NCI-H345 treated with DMSO at 0.1 percent for 48 hours (cell line): ENCODE data around the gene PCDHGB2.
"Not testable (repeated sequence)": the region's sequence is repeated elsewhere in the genome, so short reads cannot be mapped to it uniquely, and the experiment has no call there.

Experiments used
- DNase-seq: peaks from one replicate; lab custom pipeline; 2025; ENCODE audit not compliant: unreplicated experiment; lab: John Stamatoyannopoulos, UW

Gene PCDHGB2

DNA sequence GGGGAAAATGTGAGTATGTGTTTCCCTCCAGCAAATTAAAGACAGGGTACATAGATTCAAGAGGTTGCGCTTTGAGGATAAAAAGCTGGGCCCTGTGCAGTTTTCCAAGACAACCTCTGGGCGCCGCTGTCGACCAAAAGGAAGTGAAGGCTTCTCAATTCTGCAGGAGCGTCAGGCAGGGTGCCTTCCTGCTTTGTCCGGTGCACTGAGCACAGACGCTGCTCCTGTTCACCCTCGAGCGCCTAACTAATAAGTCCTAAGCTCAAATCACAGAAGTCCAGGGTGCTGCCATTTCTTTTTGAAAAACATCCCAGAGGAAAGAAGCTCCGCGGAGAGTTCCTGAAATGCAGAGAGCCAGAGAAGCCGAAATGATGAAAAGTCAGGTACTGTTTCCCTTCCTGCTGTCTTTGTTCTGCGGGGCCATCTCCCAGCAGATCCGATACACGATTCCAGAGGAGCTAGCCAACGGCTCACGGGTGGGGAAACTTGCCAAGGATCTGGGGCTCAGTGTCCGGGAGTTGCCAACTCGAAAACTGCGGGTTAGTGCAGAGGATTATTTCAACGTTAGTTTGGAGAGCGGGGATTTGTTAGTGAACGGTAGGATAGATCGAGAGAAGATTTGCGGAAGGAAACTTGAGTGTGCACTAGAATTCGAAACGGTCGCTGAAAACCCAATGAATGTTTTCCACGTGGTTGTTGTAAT lies 9.7 kb upstream of the PCDHGB2 start, which contains the start of gene PCDHGB1:
TSS of gene PCDHGB1 (plus strand) at position 183 of the 703 bp plus-strand sequence. CDS start at position 345, 162 bp downstream.
- peak; percentile 76 for DNase-seq

DNA sequence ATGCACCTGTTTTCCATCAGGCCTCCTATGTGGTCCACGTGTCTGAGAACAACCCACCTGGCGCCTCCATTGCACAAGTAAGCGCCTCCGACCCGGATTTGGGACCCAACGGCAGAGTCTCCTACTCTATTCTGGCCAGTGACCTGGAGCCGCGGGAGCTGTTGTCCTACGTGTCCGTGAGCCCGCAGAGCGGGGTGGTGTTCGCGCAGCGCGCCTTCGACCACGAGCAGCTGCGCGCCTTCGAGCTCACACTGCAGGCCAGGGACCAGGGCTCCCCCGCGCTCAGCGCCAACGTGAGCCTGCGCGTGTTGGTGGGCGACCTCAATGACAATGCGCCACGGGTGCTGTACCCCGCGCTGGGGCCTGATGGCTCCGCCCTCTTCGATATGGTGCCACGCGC lies 8.2 kb upstream of the PCDHGB2 start:
- no peak for DNase-seq

DNA sequence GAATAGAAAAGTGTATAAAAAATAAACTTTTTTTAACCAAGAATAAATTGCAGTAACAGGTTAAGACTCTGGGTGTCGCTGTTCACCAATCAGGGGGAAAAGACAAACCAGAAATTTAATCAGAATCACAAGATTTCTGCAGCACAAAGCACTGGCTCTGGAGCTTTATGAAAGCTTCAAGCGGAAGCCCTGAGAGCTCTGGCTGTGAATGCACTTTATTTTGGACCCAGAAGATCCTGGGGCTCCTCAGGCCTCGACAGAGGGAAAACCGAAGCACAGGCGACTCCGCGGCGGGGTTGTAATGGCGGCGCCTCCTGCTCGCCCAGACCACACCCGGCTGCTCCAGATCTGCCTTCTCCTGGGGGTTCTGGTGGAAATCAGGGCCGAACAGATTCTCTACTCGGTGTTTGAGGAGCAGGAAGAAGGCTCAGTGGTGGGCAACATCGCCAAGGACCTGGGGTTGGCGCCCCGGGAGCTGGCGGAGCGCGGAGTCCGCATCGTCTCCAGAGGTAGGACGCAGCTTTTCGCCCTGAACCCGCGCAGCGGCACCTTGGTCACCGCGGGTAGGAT lies 4.8 kb upstream of the PCDHGB2 start, which contains the start of gene PCDHGA4:
TSS of gene PCDHGA4 (plus strand) at position 122 of the 570 bp plus-strand sequence. CDS start at position 209, 87 bp downstream.
- no peak for DNase-seq

DNA sequence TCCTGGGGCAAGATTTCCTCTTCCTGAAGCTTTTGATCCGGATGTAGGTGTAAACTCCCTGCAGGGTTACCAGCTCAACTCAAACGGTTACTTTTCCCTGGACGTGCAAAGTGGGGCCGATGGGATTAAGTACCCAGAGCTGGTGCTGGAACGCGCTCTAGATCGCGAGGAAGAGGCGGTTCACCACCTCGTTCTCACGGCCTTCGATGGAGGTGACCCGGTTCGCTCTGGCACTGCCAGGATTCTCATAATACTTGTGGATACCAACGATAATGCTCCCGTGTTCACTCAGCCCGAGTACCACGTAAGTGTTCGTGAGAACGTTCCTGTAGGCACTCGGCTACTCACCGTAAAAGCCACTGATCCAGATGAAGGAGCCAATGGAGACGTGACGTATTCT lies 4.2 kb upstream of the PCDHGB2 start:
- no peak for DNase-seq

DNA sequence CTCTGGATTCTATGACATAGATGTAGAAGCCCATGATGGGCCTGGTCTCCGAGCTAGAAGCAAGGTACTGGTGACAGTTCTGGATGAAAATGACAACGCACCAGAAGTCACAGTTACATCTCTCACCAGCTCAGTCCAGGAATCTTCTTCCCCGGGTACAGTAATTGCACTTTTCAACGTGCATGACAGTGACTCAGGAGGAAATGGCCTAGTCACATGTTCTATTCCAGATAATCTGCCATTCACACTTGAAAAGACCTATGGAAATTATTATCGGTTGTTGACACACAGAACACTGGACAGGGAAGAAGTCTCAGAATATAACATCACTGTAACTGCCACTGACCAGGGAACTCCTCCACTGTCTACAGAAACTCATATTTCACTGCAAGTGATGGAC lies 3.7 kb upstream of the PCDHGB2 start:
- no peak for DNase-seq

DNA sequence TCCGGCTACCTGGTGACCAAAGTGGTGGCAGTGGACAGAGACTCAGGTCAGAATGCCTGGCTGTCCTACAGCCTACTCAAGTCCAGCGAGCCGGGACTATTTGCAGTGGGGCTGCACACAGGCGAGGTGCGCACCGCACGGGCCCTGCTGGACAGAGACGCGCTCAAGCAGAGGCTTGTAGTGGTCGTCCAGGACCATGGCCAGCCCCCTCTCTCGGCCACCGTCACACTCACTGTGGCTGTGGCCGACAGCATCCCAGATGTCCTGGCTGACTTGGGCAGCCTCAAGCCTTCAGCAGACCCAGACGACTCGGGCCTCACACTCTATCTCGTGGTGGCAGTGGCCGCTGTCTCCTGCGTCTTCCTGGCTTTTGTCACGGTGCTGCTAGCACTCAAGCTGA lies 2.8 kb upstream of the PCDHGB2 start:
- DNase-seq: no peak

DNA sequence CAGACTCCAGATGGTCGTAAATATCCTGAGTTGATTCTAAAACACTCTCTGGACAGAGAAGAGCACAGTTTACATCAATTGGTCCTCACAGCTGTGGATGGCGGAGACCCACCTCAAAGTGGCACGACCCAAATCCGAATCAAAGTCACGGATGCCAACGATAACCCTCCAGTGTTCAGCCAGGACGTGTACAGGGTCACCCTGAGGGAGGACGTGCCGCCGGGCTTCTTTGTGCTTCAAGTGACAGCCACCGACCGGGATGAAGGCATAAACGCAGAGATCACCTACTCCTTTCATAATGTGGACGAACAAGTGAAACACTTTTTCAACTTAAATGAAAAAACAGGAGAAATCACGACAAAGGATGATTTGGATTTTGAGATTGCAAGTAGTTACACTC lies 891 bp downstream of the PCDHGB2 start:
- no peak for DNase-seq

DNA sequence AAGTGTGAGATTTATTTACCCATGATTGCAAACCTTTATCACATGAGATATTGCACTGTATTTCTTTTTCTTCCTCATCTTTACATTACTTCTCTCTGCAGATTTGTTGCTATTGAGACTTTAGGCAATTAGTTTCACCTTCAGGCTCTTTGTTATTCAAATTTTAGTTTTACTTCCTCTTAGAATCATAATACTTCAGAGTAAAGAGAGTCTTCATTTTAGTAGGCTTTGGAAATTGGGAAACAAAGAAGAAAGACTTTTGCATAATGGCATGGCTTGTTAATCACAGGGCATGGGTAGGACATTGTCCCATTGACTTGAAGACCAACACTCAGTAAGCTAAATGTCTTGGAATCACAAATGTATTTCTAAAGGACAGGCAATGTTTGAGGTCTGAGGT lies 2.9 kb downstream of the PCDHGB2 start:
- DNase-seq: no peak

DNA sequence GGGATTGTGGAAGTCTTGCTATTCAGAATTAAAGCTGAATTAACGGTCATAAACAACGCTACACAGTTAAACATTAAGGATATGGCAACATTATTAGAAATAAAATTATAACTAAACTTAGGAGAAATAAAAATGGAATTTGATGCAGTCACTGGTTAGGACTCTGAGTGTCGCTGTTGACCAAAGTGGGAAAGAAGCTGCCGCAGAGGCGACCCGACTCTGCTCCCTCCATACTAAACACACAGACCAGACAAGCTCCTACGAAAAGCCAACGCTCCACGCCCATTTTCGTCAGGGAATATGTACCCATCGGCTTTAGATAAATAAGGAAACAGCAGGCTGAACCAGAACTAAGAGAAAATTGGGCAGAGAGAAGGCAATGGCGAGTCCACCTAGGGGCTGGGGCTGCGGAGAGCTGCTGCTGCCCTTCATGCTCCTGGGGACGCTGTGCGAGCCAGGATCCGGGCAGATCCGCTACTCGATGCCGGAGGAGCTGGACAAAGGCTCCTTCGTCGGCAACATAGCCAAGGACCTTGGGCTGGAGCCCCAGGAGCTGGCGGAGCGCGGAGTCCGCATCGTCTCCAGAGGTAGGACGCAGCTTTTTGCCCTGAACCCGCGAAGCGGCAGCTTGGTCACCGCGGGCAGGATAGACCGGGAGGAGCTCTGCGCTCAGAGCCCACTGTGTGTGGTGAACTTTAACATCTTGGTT lies 4.3 kb downstream of the PCDHGB2 start, which contains the start of gene PCDHGA5:
TSS of gene PCDHGA5 (plus strand) at position 211 of the 709 bp plus-strand sequence. CDS start at position 380, 169 bp downstream.
- DNase-seq: no peak

DNA sequence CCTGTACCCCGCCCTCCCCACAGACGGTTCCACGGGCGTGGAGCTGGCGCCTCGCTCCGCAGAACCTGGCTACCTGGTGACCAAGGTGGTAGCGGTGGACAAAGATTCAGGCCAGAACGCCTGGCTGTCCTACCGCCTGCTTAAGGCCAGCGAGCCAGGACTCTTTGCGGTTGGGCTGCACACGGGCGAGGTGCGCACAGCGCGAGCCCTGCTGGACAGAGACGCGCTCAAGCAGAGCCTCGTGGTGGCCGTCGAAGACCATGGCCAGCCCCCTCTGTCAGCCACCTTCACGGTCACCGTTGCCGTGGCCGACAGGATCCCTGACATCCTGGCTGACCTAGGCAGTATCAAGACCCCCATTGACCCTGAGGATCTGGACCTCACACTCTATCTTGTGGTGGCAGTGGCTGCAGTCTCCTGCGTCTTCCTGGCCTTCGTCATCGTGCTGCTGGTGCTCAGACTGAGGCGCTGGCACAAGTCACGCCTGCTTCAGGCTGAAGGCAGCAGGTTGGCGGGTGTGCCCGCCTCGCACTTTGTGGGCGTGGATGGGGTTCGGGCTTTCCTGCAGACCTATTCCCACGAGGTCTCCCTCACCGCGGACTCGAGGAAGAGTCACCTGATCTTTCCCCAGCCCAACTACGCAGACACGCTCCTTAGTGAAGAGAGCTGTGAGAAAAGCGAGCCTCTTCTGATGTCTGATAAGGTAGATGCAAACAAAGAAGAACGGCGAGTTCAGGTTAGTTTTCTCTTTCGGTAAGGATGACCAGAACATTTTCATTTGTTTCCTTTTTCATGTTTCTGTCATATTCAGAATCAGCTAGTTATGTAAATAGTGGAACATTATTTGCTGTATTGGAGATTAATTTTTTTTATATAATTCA lies 6.5 kb downstream of the PCDHGB2 start:
- DNase-seq: no peak

DNA sequence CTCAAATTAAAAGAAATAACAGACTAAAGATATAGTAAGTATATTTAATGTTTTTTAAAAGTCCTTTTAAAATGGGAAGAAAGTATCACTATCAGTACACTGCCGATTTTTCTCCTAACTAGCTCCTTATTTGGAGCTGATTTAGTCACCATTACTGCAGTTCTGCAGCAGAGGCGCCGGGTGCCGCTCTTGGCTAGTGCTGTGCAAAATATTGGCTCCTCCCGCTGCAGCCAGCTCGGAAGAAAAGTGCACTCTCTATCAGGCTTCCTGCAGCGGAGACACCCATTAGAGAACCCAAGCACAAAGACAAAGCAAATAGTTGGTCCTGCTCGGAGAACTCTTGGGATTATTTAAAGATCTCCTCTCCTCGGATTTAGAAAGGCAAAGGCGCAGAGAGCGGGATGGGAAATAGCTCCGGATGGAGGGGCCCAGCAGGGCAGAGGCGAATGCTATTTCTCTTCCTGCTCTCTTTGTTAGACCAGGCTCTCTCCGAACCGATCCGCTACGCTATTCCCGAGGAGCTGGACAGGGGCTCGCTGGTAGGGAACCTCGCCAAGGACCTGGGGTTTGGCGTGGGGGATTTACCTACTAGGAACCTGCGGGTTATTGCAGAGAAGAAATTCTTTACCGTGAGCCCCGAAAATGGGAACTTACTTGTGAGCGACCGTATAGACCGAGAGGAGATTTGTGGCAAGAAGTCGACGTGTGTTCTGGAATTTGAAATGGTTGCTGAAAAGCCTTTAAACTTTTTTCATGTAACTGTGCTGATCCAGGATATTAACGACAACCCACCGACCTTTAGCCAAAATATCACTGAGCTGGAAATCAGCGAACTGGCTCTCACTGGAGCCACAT lies 10.4 kb downstream of the PCDHGB2 start, which contains the start of gene PCDHGB3:
TSS of gene PCDHGB3 (plus strand) at position 249 of the 855 bp plus-strand sequence. CDS start at position 402, 153 bp downstream.
- no peak for DNase-seq

DNA sequence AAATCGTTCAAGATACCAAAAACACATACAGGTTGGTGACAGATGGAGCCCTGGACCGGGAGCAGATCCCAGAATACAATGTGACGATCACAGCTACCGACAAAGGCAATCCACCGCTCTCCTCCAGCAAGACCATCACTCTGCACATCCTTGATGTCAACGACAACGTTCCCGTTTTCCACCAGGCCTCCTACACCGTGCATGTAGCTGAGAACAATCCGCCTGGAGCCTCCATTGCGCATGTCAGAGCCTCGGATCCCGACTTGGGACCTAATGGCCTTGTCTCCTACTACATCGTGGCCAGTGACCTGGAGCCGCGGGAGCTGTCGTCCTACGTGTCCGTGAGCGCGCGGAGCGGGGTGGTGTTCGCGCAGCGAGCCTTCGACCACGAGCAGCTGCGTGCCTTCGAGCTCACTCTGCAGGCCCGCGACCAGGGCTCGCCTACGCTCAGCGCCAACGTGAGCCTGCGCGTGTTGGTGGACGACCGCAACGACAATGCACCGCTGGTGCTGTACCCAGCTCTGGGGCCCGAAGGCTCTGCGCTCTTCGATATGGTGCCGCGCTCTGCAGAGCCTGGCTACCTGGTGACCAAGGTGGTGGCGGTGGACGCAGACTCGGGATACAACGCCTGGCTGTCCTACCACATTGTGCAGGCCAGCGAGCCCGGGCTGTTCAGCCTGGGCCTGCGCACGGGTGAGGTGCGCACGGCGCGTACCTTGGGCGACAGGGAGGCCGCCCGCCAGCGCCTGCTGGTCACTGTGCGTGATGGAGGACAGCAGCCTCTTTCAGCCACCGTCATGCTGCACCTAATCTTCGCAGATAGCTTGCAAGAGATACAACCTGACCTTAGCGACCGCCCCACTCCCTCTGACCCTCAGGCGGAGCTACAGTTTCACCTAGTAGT lies 12.0 kb downstream of the PCDHGB2 start:
- DNase-seq: no peak

DNA sequence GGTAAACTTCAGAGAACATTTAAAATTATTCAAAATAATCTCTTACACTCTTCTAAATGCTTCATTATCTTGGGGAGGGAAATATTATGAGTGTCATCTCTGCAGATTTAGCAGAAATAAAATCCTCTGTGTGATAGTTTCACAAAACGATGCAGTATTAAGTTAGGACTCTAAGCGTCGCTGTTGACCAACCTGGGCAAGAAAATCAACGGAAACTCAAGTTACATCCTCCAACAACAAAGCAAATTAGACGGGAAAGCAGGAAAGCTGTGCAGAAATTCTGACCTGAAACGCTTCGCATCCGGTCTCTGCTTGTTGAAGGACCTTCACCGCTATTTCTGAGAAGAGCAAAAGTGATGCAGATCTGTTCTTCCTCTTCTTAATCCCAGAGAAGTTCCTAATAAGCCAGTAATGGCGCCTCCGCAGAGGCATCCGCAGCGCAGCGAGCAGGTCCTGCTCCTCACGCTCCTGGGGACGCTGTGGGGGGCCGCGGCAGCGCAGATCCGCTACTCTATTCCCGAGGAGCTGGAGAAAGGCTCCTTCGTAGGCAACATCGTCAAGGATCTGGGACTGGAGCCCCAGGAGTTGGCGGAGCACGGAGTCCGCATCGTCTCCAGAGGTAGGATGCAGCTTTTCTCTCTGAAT lies 14.0 kb downstream of the PCDHGB2 start, which contains the start of gene PCDHGA6:
TSS of gene PCDHGA6 (plus strand) at position 219 of the 645 bp plus-strand sequence. CDS start at position 412, 193 bp downstream.
- DNase-seq: no peak

DNA sequence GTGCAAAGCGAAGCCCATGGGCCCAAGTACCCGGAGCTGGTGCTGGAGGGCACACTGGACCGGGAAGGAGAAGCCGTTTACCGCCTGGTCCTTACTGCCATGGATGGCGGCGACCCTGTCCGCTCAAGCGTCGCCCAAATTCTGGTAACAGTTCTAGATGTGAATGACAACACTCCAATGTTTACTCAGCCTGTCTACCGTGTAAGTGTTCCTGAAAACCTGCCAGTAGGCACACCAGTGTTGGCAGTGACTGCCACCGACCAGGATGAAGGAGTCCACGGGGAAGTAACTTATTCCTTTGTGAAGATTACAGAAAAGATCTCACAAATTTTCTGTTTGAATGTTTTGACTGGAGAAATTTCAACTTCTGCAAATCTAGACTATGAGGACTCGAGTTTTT lies 14.8 kb downstream of the PCDHGB2 start:
- no peak for DNase-seq

DNA sequence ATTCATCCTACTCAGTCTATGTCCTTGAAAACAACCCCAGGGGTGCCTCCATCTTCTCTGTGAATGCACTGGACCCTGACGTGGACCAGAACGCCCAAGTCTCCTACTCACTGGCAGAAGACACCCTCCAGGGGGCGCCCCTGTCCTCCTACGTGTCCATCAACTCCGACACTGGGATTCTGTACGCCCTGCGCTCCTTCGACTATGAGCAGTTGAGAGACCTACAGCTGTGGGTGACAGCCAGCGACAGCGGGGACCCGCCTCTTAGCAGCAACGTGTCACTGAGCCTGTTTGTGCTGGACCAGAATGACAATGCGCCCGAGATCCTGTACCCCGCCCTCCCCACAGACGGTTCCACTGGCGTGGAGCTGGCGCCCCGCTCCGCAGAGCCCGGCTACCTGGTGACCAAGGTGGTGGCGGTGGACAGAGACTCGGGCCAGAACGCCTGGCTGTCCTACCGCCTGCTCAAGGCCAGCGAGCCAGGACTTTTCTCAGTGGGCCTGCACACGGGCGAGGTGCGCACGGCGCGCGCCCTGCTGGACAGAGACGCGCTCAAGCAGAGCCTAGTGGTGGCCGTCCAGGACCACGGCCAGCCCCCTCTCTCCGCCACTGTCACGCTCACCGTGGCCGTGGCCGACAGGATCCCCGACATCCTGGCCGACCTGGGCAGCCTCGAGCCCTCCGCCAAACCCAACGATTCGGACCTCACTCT lies 15.8 kb downstream of the PCDHGB2 start:
- DNase-seq: not testable (repeated sequence)

DNA sequence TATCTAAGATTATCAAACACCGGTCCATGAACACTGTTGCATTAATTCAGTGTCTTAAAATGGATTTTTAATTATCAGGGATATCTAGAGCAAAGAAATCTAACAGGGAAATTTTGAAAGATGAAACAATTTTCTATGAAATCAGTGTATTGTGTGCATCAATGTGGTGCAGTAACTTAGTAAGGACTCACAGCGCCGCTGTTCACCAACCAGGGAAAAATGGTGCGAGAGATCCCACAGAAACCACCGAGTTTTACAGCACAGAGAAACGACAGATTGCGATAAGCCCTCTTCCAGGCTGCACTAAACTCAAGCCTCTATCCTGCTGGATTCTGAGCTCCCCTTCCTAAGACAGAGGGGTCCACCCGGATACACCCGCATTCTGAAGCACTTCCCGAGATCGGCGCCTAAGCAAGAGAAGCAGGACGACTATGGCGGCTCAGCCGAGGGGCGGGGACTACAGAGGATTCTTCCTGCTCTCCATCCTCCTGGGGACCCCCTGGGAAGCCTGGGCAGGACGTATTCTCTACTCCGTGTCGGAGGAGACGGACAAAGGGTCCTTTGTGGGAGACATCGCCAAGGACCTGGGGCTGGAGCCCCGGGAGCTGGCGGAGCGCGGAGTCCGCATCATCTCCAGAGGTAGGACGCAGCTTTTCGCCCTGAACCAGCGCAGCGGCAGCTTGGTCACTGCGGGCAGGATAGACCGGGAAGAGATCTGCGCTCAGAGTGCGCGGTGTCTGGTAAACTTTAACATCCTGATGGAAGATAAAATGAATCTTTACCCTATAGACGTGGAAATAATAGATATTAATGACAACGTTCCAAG lies 22.9 kb downstream of the PCDHGB2 start, which contains the start of gene PCDHGA7:
TSS of gene PCDHGA7 (plus strand) at position 274 of the 826 bp plus-strand sequence. CDS start at position 432, 158 bp downstream.
- no peak for DNase-seq

DNA sequence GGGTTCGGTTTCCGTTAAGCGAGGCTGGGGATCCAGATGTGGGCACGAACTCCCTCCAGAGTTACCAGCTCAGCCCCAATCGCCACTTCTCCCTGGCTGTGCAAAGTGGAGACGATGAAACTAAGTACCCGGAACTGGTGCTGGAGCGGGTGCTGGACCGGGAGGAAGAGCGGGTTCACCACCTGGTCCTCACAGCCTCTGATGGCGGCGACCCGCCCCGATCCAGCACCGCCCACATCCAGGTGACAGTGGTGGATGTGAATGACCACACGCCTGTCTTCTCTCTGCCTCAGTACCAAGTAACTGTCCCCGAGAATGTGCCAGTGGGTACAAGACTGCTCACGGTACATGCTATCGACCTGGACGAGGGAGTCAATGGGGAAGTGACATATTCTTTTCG lies 23.6 kb downstream of the PCDHGB2 start:
- no peak for DNase-seq
